HepG2 (cell line): Measurements from ENCODE around the gene CPHXL. TPM values are rescaled to one million over a fixed set of nuclear protein-coding genes. Genes with fewer than 3 reads are reported as not detected.

ENCODE experiments used
- ATAC-seq: fragments of 200-7000 bp; cut with Tn5 transposase; 3 replicates; pipeline ENCODE4 v1.9.1; 2020; ENCODE audit warnings: mild to moderate bottlenecking, moderate library complexity
- BruUV-seq: library from RNA; stranded (reverse); fragments of 400-500 nt; replicated peaks from 2 replicates; lab custom pipeline; 2021; lab: Mats Ljungman, UMichigan
- CTCF ChIA-PET: fragments of 300-600 bp; formaldehyde crosslinking; extraction: SDS; loops from one replicate; lab custom pipeline; 2021; ENCODE audit warnings: low total read pairs, inconsistent platforms, low intra/inter-chr PET ratio; lab: Yijun Ruan, JAX
- POLR2A ChIA-PET: fragments of 350-600 bp; sonication (Branson Sonifier 250); formaldehyde crosslinking; loops from one replicate; lab custom pipeline; 2020; ENCODE audit warnings: antibody characterized with exemption, inconsistent platforms; lab: Yijun Ruan, JAX
- DNase-seq: peaks from one replicate; pipeline ENCODE4 v3.0.0-alpha.2; 2015; ENCODE audit warnings: low spot score
- FAIRE-seq: peaks from 3 replicates; lab custom pipeline; 2011; peaks lifted over from hg19 to GRCh38; lab: Jason Lieb, UNC
- H2AFZ ChIP-seq: one replicate; pipeline ENCODE4 v1.6.1; 2011; ENCODE audit warnings: low read length, inconsistent platforms
- H3K27ac ChIP-seq: fragments of 300-600 bp; 3 replicates; pipeline ENCODE4 v1.8.0; 2011; ENCODE audit warnings: mixed run types, mild to moderate bottlenecking, mixed read lengths, low read length, inconsistent platforms; ENCODE audit not compliant: insufficient read depth; ENCODE audit errors: extremely low read length
- H3K27me3 ChIP-seq, 2 experiments: fragments of 200-600 bp in 1 of 2; 2 replicates in 1 of 2; 3 replicates in 1 of 2; pipeline versions ENCODE4 v1.6.0 to v1.8.0; 2011; ENCODE audit warnings: low read length in 2 of 2, mild to moderate bottlenecking in 2 of 2, moderate library complexity in 2 of 2, inconsistent platforms in 1 of 2; ENCODE audit not compliant: insufficient read depth in 2 of 2, control insufficient read depth in 1 of 2
- H3K36me3 ChIP-seq, 2 experiments: fragments of 200-600 bp in 1 of 2; replicated peaks in 1 of 2; 2 replicates in 1 of 2; 3 replicates in 1 of 2; pipeline versions ENCODE4 v1.5.1 to v1.8.0; 2011; ENCODE audit warnings: low read length in 2 of 2, inconsistent platforms in 1 of 2; ENCODE audit not compliant: insufficient read depth in 2 of 2, control insufficient read depth in 1 of 2
- H3K4me1 ChIP-seq: 2 replicates; pipeline ENCODE4 v1.5.1; 2012; ENCODE audit warnings: low read length, inconsistent platforms; ENCODE audit not compliant: insufficient read depth
- H3K4me2 ChIP-seq: 2 replicates; pipeline ENCODE4 v1.6.0; 2011; ENCODE audit warnings: low read depth, low read length, inconsistent platforms
- H3K4me3 ChIP-seq, 3 experiments: fragments of 200-600 bp in 1 of 3; sonication (generic), shearing (Covaris generic) in 1 of 3; replicated peaks in 1 of 3; 2 replicates each; pipeline ENCODE4 v1.5.1; 2011 to 2016; ENCODE audit warnings: low read length in 3 of 3, inconsistent platforms in 2 of 3, low read depth in 2 of 3, mild to moderate bottlenecking in 2 of 3, control low read depth in 1 of 3, mixed read lengths in 1 of 3; ENCODE audit not compliant: insufficient read depth in 1 of 3
- H3K79me2 ChIP-seq: one replicate; pipeline ENCODE4 v1.6.1; 2011; ENCODE audit warnings: low read length, inconsistent platforms; ENCODE audit not compliant: insufficient read depth
- H3K9ac ChIP-seq: 2 replicates; pipeline ENCODE4 v1.6.0; 2011; ENCODE audit warnings: mild to moderate bottlenecking, low read depth, low read length, inconsistent platforms; ENCODE audit not compliant: insufficient read depth
- H3K9me3 ChIP-seq: 2 replicates; pipeline ENCODE4 v1.5.1; 2012; ENCODE audit warnings: mild to moderate bottlenecking, low read length
- H4K20me1 ChIP-seq: 2 replicates; pipeline ENCODE4 v1.6.0; 2011; ENCODE audit warnings: inconsistent platforms, mild to moderate bottlenecking, low read length, moderate library complexity; ENCODE audit not compliant: insufficient read depth
- CREBL2 ChIP-seq: sonication (generic); formaldehyde crosslinking; IDR thresholded peaks from 2 replicates; pipeline ENCODE4 v1.8.1; 2023; ENCODE audit warnings: missing genetic modification reagents, mild to moderate bottlenecking, borderline replicate concordance
- FOXP1 ChIP-seq, 2 experiments: fragments of 450-650 bp in 1 of 2; IDR thresholded peaks; 2 replicates each; pipeline ENCODE4 v1.6.1; 2017 to 2018; ENCODE audit warnings: antibody characterized with exemption in 1 of 2
- ISX ChIP-seq: sonication (generic); formaldehyde crosslinking; conservative IDR thresholded peaks from 2 replicates; pipeline ENCODE4 v1.5.0; 2020; ENCODE audit warnings: missing genetic modification reagents
- PBX3 ChIP-seq: sonication (generic); formaldehyde crosslinking; IDR thresholded peaks from 2 replicates; pipeline ENCODE4 v1.8.1; 2023; ENCODE audit warnings: missing genetic modification reagents, inconsistent platforms, borderline replicate concordance
- SAFB2 ChIP-seq: sonication (generic); formaldehyde crosslinking; IDR thresholded peaks from 2 replicates; pipeline ENCODE4 v1.5.1; 2020; ENCODE audit warnings: missing genetic modification reagents, low read depth, mild to moderate bottlenecking, borderline replicate concordance
- TEAD2 ChIP-seq: sonication (generic); formaldehyde crosslinking; IDR thresholded peaks from 2 replicates; pipeline ENCODE4 v1.9.0; 2021; ENCODE audit warnings: missing genetic modification reagents
- ZBTB37 ChIP-seq: sonication (generic); formaldehyde crosslinking; IDR thresholded peaks from 2 replicates; pipeline ENCODE4 v1.4.0; 2020; ENCODE audit warnings: mild to moderate bottlenecking, missing genetic modification reagents
- ZBTB38 ChIP-seq: sonication (generic); formaldehyde crosslinking; IDR thresholded peaks from 2 replicates; pipeline ENCODE4 v1.5.1; 2020; ENCODE audit warnings: mild to moderate bottlenecking, missing genetic modification reagents
- ZNF264 ChIP-seq: sonication (generic); formaldehyde crosslinking; IDR thresholded peaks from 2 replicates; pipeline ENCODE4 v1.4.0; 2020; ENCODE audit warnings: missing genetic modification reagents
- ZNF552 ChIP-seq: sonication (generic); formaldehyde crosslinking; IDR thresholded peaks from 2 replicates; pipeline ENCODE4 v1.9.0; 2022; ENCODE audit warnings: missing genetic modification reagents, mild to moderate bottlenecking, borderline replicate concordance
- WGBS: methylation state at CpG from one replicate; pipeline ENCODE4 v1.1.6; 2017; ENCODE audit warnings: low lambda C conversion rate; 5-methylcytosine and 5-hydroxymethylcytosine counted together
- in situ Hi-C: cut with HindIII; loops from 2 replicates; pipeline ENCODE4 v1.10.0; 2017; ENCODE audit warnings: low pct_unique_long_range_greater_than_20kb; ENCODE audit not compliant: extremely low pct_ligation_motif_present
- intact Hi-C: fragments of 100-400 bp; cut with micrococcal nuclease; formaldehyde crosslinking; loops from one replicate; pipeline ENCODE4 v1.10.0; 2022; ENCODE audit not compliant: unreplicated experiment
- polyA plus RNA-seq, 8 experiments: library from polyadenylated mRNA; depleted of rRNA in 3 of 8; stranded (reverse) in 7 of 8; unstranded in 1 of 8; fragments of >200 nt; fragmentation: Illumina TruSeq in 4 of 8; extraction: Trizol in 4 of 8; gene quantifications; 2 replicates each; pipeline versions ENCODE4 v1.2.1 to v1.2.3, GENCODE V29; 2011 to 2016; ENCODE audit warnings: low read depth in 4 of 8, missing spikeins in 1 of 8, mixed read lengths in 1 of 8; ENCODE audit not compliant: insufficient read depth in 1 of 8
- total RNA-seq, 5 experiments: library from RNA; depleted of rRNA; stranded (reverse); fragments of >200 nt; fragmentation: Illumina TruSeq; extraction: Trizol; gene quantifications; 2 replicates each; pipeline ENCODE4 v1.2.3, GENCODE V29; 2016; ENCODE audit warnings: low read depth in 1 of 5

CPHXL gene
- total and polyA plus RNA-seq, 2 of the 13 experiments (the other 11 are each of a cell fraction or from before 2014, with no cell fraction given): not detected

- ChIA-PET POLR2A (no interaction called here), CTCF (no interaction called here)
- no TSS peak for BruUV-seq
- Histone ChIP-seq H3K36me3 (no peaks in the 10 kb centered on the region), H3K27ac (no peak within 1 kb of the TSS), H3K79me2 (no peaks in the 10 kb centered on the region), H2AFZ (no peak within 1 kb of the TSS), H3K4me1 (0 out of 2 replicates have a peak, but pooled peaks cover under 1% of the 10 kb centered on the region), H4K20me1 (no peaks in the 10 kb centered on the region), H3K27me3 (no peaks in the 10 kb centered on the region; a peak in 1 of 5 replicates), H3K4me2 (no peak within 1 kb of the TSS), H3K4me3 (no peak within 1 kb of the TSS), H3K9ac (no peak within 1 kb of the TSS), H3K9me3 (no peaks in the 10 kb centered on the region)
- FAIRE-seq (no peak), DNase-seq (no peak), ATAC-seq (no peak)
- in situ Hi-C loops (no loop called here), intact Hi-C loops (no loop called here)
- 40% methylated on average over 4 of the region's 4 CpGs for WGBS
- TF ChIP-seq FOXP1 (IDR thresholded peaks at IDR 0.05) (no peak), FOXP1 (CRISPR knock-in tag; IDR thresholded peaks at IDR 0.05) (no peak), ZBTB37 (no peak), SAFB2 (no peak), PBX3 (CRISPR knock-in tag) (no peak), ZBTB38 (CRISPR knock-in tag) (no peak), ZNF264 (CRISPR knock-in tag) (no peak), TEAD2 (CRISPR knock-in tag) (no peak), ZNF552 (CRISPR knock-in tag) (no peak), CREBL2 (CRISPR knock-in tag) (no peak), ISX (CRISPR knock-in tag) (no peak)
Measured at GRCh38 chr16:75676909-75677308, 49.4 kb downstream of the CPHXL start, which contains the start of gene CPHXL2. TSS of gene CPHXL2 (minus strand) at chr16:75677009. CDS start at chr16:75676999, 10 bp downstream.
